HepG2 (cell line): Measurements from ENCODE around the gene PARD3. TPM values are rescaled to one million over a fixed set of nuclear protein-coding genes. Genes with fewer than 3 reads are reported as not detected.

Experiments
- ATAC-seq: fragments of 200-7000 bp; cut with Tn5 transposase; 3 replicates; pipeline ENCODE4 v1.9.1; 2020; ENCODE audit warnings: mild to moderate bottlenecking, moderate library complexity
- Bru-seq: library from RNA; stranded (reverse); fragments of 400-500 nt; gene quantifications from one replicate; lab custom pipeline; 2021; lab: Mats Ljungman, UMichigan
- BruChase-seq, 2 experiments: library from RNA; stranded (reverse); fragments of 400-500 nt; gene quantifications; one replicate each; lab custom pipeline; 2021; lab: Mats Ljungman, UMichigan
- BruUV-seq: library from RNA; stranded (reverse); fragments of 400-500 nt; replicated peaks from 2 replicates; lab custom pipeline; 2021; lab: Mats Ljungman, UMichigan
- CTCF ChIA-PET: fragments of 300-600 bp; formaldehyde crosslinking; extraction: SDS; loops from one replicate; lab custom pipeline; 2021; ENCODE audit warnings: low total read pairs, inconsistent platforms, low intra/inter-chr PET ratio; lab: Yijun Ruan, JAX
- POLR2A ChIA-PET: fragments of 350-600 bp; sonication (Branson Sonifier 250); formaldehyde crosslinking; loops from one replicate; lab custom pipeline; 2020; ENCODE audit warnings: antibody characterized with exemption, inconsistent platforms; lab: Yijun Ruan, JAX
- DNase-seq: peaks from one replicate; pipeline ENCODE4 v3.0.0-alpha.2; 2015; ENCODE audit warnings: low spot score
- FAIRE-seq: peaks from 3 replicates; lab custom pipeline; 2011; peaks lifted over from hg19 to GRCh38; lab: Jason Lieb, UNC
- H2AFZ ChIP-seq: one replicate; pipeline ENCODE4 v1.6.1; 2011; ENCODE audit warnings: low read length, inconsistent platforms
- H3K27ac ChIP-seq: fragments of 300-600 bp; 3 replicates; pipeline ENCODE4 v1.8.0; 2011; ENCODE audit warnings: mixed run types, mild to moderate bottlenecking, mixed read lengths, low read length, inconsistent platforms; ENCODE audit not compliant: insufficient read depth; ENCODE audit errors: extremely low read length
- H3K27me3 ChIP-seq, 2 experiments: fragments of 200-600 bp in 1 of 2; 2 replicates in 1 of 2; 3 replicates in 1 of 2; pipeline versions ENCODE4 v1.6.0 to v1.8.0; 2011; ENCODE audit warnings: low read length in 2 of 2, mild to moderate bottlenecking in 2 of 2, moderate library complexity in 2 of 2, inconsistent platforms in 1 of 2; ENCODE audit not compliant: insufficient read depth in 2 of 2, control insufficient read depth in 1 of 2
- H3K36me3 ChIP-seq, 2 experiments: fragments of 200-600 bp in 1 of 2; replicated peaks in 1 of 2; 2 replicates in 1 of 2; 3 replicates in 1 of 2; pipeline versions ENCODE4 v1.5.1 to v1.8.0; 2011; ENCODE audit warnings: low read length in 2 of 2, inconsistent platforms in 1 of 2; ENCODE audit not compliant: insufficient read depth in 2 of 2, control insufficient read depth in 1 of 2
- H3K4me1 ChIP-seq: 2 replicates; pipeline ENCODE4 v1.5.1; 2012; ENCODE audit warnings: low read length, inconsistent platforms; ENCODE audit not compliant: insufficient read depth
- H3K4me2 ChIP-seq: 2 replicates; pipeline ENCODE4 v1.6.0; 2011; ENCODE audit warnings: low read depth, low read length, inconsistent platforms
- H3K4me3 ChIP-seq, 3 experiments: fragments of 200-600 bp in 1 of 3; sonication (generic), shearing (Covaris generic) in 1 of 3; replicated peaks in 1 of 3; 2 replicates each; pipeline ENCODE4 v1.5.1; 2011 to 2016; ENCODE audit warnings: low read length in 3 of 3, inconsistent platforms in 2 of 3, low read depth in 2 of 3, mild to moderate bottlenecking in 2 of 3, control low read depth in 1 of 3, mixed read lengths in 1 of 3; ENCODE audit not compliant: insufficient read depth in 1 of 3
- H3K79me2 ChIP-seq: one replicate; pipeline ENCODE4 v1.6.1; 2011; ENCODE audit warnings: low read length, inconsistent platforms; ENCODE audit not compliant: insufficient read depth
- H3K9ac ChIP-seq: 2 replicates; pipeline ENCODE4 v1.6.0; 2011; ENCODE audit warnings: mild to moderate bottlenecking, low read depth, low read length, inconsistent platforms; ENCODE audit not compliant: insufficient read depth
- H3K9me3 ChIP-seq: 2 replicates; pipeline ENCODE4 v1.5.1; 2012; ENCODE audit warnings: mild to moderate bottlenecking, low read length
- H4K20me1 ChIP-seq: 2 replicates; pipeline ENCODE4 v1.6.0; 2011; ENCODE audit warnings: inconsistent platforms, mild to moderate bottlenecking, low read length, moderate library complexity; ENCODE audit not compliant: insufficient read depth
- GZF1 ChIP-seq: sonication (generic); formaldehyde crosslinking; IDR thresholded peaks from 2 replicates; pipeline ENCODE4 v1.5.1; 2020; ENCODE audit warnings: mild to moderate bottlenecking, missing genetic modification reagents
- HINFP ChIP-seq: sonication (generic); formaldehyde crosslinking; IDR thresholded peaks from 2 replicates; pipeline ENCODE4 v1.4.0; 2020; ENCODE audit warnings: low read depth, mild to moderate bottlenecking, missing genetic modification reagents
- JUN ChIP-seq: sonication (generic); formaldehyde crosslinking; IDR thresholded peaks from 2 replicates; pipeline ENCODE4 v1.4.0; 2020; ENCODE audit warnings: mild to moderate bottlenecking, missing genetic modification reagents
- KDM2A ChIP-seq: sonication (generic); formaldehyde crosslinking; IDR thresholded peaks from 2 replicates; pipeline ENCODE4 v1.4.0; 2020; ENCODE audit warnings: low read depth, missing genetic modification reagents, borderline replicate concordance
- KLF6 ChIP-seq: IDR thresholded peaks from 2 replicates; pipeline ENCODE4 v1.8.0; 2016; ENCODE audit warnings: missing biosample characterization, missing genetic modification reagents
- POLR2AphosphoS5 ChIP-seq: IDR thresholded peaks from 2 replicates; pipeline ENCODE4 v1.6.1; 2012; ENCODE audit warnings: low read depth, low read length
- RFXANK ChIP-seq: IDR thresholded peaks from 2 replicates; pipeline ENCODE4 v1.6.1; 2016
- ZNF567 ChIP-seq: sonication (generic); formaldehyde crosslinking; IDR thresholded peaks from 2 replicates; pipeline ENCODE4 v1.8.1; 2023; ENCODE audit warnings: mild to moderate bottlenecking, missing genetic modification reagents, borderline replicate concordance
- ZNF703 ChIP-seq: sonication (generic); formaldehyde crosslinking; IDR thresholded peaks from 2 replicates; pipeline ENCODE4 v1.5.1; 2020; ENCODE audit warnings: missing genetic modification reagents, mild to moderate bottlenecking, moderate library complexity, borderline replicate concordance
- ZNF740 ChIP-seq: sonication (generic); formaldehyde crosslinking; IDR thresholded peaks from 2 replicates; pipeline ENCODE4 v1.4.0; 2020; ENCODE audit warnings: missing genetic modification reagents
- ZNF746 ChIP-seq: sonication (generic); formaldehyde crosslinking; IDR thresholded peaks from 2 replicates; pipeline ENCODE4 v1.8.0; 2022; ENCODE audit warnings: mild to moderate bottlenecking, missing genetic modification reagents
- ZNF878 ChIP-seq: sonication (generic); formaldehyde crosslinking; IDR thresholded peaks from 2 replicates; pipeline ENCODE4 v1.8.1; 2023; ENCODE audit warnings: mild to moderate bottlenecking, missing genetic modification reagents, moderate library complexity
- WGBS: methylation state at CpG from one replicate; pipeline ENCODE4 v1.1.6; 2017; ENCODE audit warnings: low lambda C conversion rate; 5-methylcytosine and 5-hydroxymethylcytosine counted together
- in situ Hi-C: cut with HindIII; loops from 2 replicates; pipeline ENCODE4 v1.10.0; 2017; ENCODE audit warnings: low pct_unique_long_range_greater_than_20kb; ENCODE audit not compliant: extremely low pct_ligation_motif_present
- intact Hi-C: fragments of 100-400 bp; cut with micrococcal nuclease; formaldehyde crosslinking; loops from one replicate; pipeline ENCODE4 v1.10.0; 2022; ENCODE audit not compliant: unreplicated experiment
- long read RNA-seq, 2 experiments: library from RNA in 1 of 2; library from polyadenylated mRNA in 1 of 2; stranded (forward) in 1 of 2; unstranded in 1 of 2; transcript quantifications; one replicate each; pipeline ENCODE4 v2.0.0, GENCODE V29; 2019 to 2022
- polyA minus RNA-seq, 3 experiments: library from RNA; depleted of rRNA, polyadenylated mRNA; stranded (reverse); fragments of >200 nt; gene quantifications; 2 replicates each; pipeline ENCODE4 v1.2.3, GENCODE V29; 2011; ENCODE audit warnings: low replicate concordance in 1 of 3
- polyA plus RNA-seq, 8 experiments: library from polyadenylated mRNA; depleted of rRNA in 3 of 8; stranded (reverse) in 7 of 8; unstranded in 1 of 8; fragments of >200 nt; fragmentation: Illumina TruSeq in 4 of 8; extraction: Trizol in 4 of 8; gene quantifications; 2 replicates each; pipeline versions ENCODE4 v1.2.1 to v1.2.3, GENCODE V29; 2011 to 2016; ENCODE audit warnings: low read depth in 4 of 8, missing spikeins in 1 of 8, mixed read lengths in 1 of 8; ENCODE audit not compliant: insufficient read depth in 1 of 8
- total RNA-seq, 5 experiments: library from RNA; depleted of rRNA; stranded (reverse); fragments of >200 nt; fragmentation: Illumina TruSeq; extraction: Trizol; gene quantifications; 2 replicates each; pipeline ENCODE4 v1.2.3, GENCODE V29; 2016; ENCODE audit warnings: low read depth in 1 of 5
- TF ChIP-seq, protein P1 (sequence below): IDR thresholded peaks from 2 replicates; pipeline ENCODE4 v1.6.1; 2012; ENCODE audit warnings: low read depth, low read length, improper control_type of control experiment
- TF ChIP-seq, protein P2 (sequence below): IDR thresholded peaks from 2 replicates; pipeline ENCODE4 v1.6.1; 2016; ENCODE audit warnings: low read depth, borderline replicate concordance

PARD3 gene
- total RNA-seq (2016; rRNA removed; fragmentation: Illumina TruSeq; extraction: Trizol) (60.0 and 67.5 TPM in 2 replicates), polyA plus RNA-seq (2011; rRNA removed) (37.5 and 40.9 TPM in 2 replicates), polyA minus RNA-seq (2011; rRNA and poly(A)+ RNA removed; ENCODE audit: low replicate concordance) (26.7 and 51.8 TPM in 2 replicates), Bru-seq, nascent RNA (percentile 87 among the genes with signal in this experiment), BruChase-seq, experiment 1, labeled RNA remaining after a 6-hour chase (percentile 79 among the genes with signal in this experiment), BruChase-seq, experiment 2, labeled RNA remaining after a 2-hour chase (percentile 83 among the genes with signal in this experiment)
- 20.8 and 27.4 TPM in 2 replicates for total RNA-seq (2016; cell fraction: cytosol; rRNA removed; fragmentation: Illumina TruSeq; extraction: Trizol; ENCODE audit: low read depth)
- total RNA-seq (2016; cell fraction: insoluble cytoplasmic fraction; rRNA removed; fragmentation: Illumina TruSeq; extraction: Trizol), result 57.8 and 62.9 TPM in 2 replicates
- 40.7 and 46.4 TPM in 2 replicates for total RNA-seq (2016; cell fraction: membrane; rRNA removed; fragmentation: Illumina TruSeq; extraction: Trizol)
- total RNA-seq (2016; cell fraction: nucleus; rRNA removed; fragmentation: Illumina TruSeq; extraction: Trizol), result 55.2 and 61.4 TPM in 2 replicates
- 27.2 and 36.6 TPM in 2 replicates for polyA plus RNA-seq (2011; cell fraction: cytosol; rRNA removed)
- 20.7 and 21.3 TPM in 2 replicates for polyA plus RNA-seq (2011; cell fraction: nucleus; rRNA removed)
- polyA plus RNA-seq (2012), result 42.8 and 43.8 TPM in 2 replicates
- polyA plus RNA-seq (2016; cell fraction: cytosol; fragmentation: Illumina TruSeq; extraction: Trizol; ENCODE audit: low read depth), result 4.9 and 5.9 TPM in 2 replicates
- polyA plus RNA-seq (2016; cell fraction: insoluble cytoplasmic fraction; fragmentation: Illumina TruSeq; extraction: Trizol; ENCODE audit: low read depth), result 56.4 and 57.9 TPM in 2 replicates
- 15.4 and 16.9 TPM in 2 replicates for polyA plus RNA-seq (2016; cell fraction: membrane; fragmentation: Illumina TruSeq; extraction: Trizol; ENCODE audit: low read depth)
- 37.3 and 39.6 TPM in 2 replicates for polyA plus RNA-seq (2016; cell fraction: nucleus; fragmentation: Illumina TruSeq; extraction: Trizol; ENCODE audit: insufficient read depth, low read depth)
- polyA minus RNA-seq (2011; cell fraction: cytosol; rRNA and poly(A)+ RNA removed), result 41.1 and 45.4 TPM in 2 replicates
- polyA minus RNA-seq (2011; cell fraction: nucleus; rRNA and poly(A)+ RNA removed), result 106 and 138 TPM in 2 replicates
- long read RNA-seq, experiment 1, partial matches to known transcripts, result 5 of 10 reads
- long read RNA-seq, experiment 1, other reads (novel, unspliced or antisense), result 5 of 10 reads
- long read RNA-seq, experiment 2, full-length matches to known transcripts, result 15 of 146 reads
- long read RNA-seq, experiment 2, partial matches to known transcripts, result 43 of 146 reads
- long read RNA-seq, experiment 2, other reads (novel, unspliced or antisense), result 88 of 146 reads

GRCh38 chr10:34815185-34816084 is at the start of gene PARD3:
Gene PARD3 (minus strand): TSS chr10:34815296. CDS start chr10:34814995, 301 bp downstream.
- H3K4me1 ChIP-seq, result peaks cover 56% of the 10 kb centered on the region
- H3K36me3 ChIP-seq, result no peaks in the 10 kb centered on the region; a peak in 1 of 5 replicates
- FAIRE-seq (no peak), ATAC-seq (peak; percentile 75), DNase-seq (peak; percentile 38)
- WGBS, result 1% methylated on average over 26 of the region's 82 CpGs
- H3K9ac ChIP-seq, result peak within 1 kb of the TSS; percentile 91
- POLR2A ChIA-PET, result interaction anchor here (1.3 to 1.8 kb wide), 3 partner anchors 9 to 77 kb away, joined by 3 to 5 read pairs (median 4); no protein-coding TSS in a partner anchor
- H3K27me3 ChIP-seq, result no peaks in the 10 kb centered on the region
- intact Hi-C loops (no loop called here), in situ Hi-C loops (no loop called here)
- H3K4me3 ChIP-seq, result peak within 1 kb of the TSS; percentile 74 to 93 (median 85)
- peaks cover 33% of the 10 kb centered on the region for H4K20me1 ChIP-seq
- CTCF ChIA-PET, result no interaction called here
- no peaks in the 10 kb centered on the region for H3K9me3 ChIP-seq
- peak within 1 kb of the TSS; percentile 87 for H3K27ac ChIP-seq
- H2AFZ ChIP-seq, result peak within 1 kb of the TSS; percentile 50
- peaks cover 40% of the 10 kb centered on the region for H3K79me2 ChIP-seq
- BruUV-seq, result no TSS peak
- H3K4me2 ChIP-seq, result peak within 1 kb of the TSS; percentile 97
- no peak for TF ChIP-seq ZNF567 (CRISPR knock-in tag)
- TF ChIP-seq KDM2A, result no peak
- no peak for TF ChIP-seq ZNF703
- TF ChIP-seq ZNF746 (CRISPR knock-in tag), result peak; percentile 75; the same call in 1 of the 2 replicates
- TF ChIP-seq GZF1 (CRISPR knock-in tag), result no peak
- TF ChIP-seq, protein P1, sequence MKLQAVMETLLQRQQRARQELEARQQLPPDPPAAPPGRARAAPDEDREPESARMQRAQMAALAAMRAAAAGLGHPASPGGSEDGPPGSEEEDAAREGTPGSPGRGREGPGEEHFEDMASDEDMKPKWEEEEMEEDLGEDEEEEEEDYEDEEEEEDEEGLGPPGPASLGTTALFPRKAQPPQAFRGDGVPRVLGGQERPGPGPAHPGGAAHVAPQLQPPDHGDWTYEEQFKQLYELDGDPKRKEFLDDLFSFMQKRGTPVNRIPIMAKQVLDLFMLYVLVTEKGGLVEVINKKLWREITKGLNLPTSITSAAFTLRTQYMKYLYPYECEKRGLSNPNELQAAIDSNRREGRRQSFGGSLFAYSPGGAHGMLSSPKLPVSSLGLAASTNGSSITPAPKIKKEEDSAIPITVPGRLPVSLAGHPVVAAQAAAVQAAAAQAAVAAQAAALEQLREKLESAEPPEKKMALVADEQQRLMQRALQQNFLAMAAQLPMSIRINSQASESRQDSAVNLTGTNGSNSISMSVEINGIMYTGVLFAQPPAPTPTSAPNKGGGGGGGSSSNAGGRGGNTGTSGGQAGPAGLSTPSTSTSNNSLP, result no peak
- no peak for TF ChIP-seq JUN (CRISPR knock-in tag)
- no peak for TF ChIP-seq HINFP (CRISPR knock-in tag)
- TF ChIP-seq ZNF878 (CRISPR knock-in tag), result 0 out of 2 replicates have a peak, but pooled peaks have one; percentile 25
- TF ChIP-seq RFXANK (CRISPR knock-in tag), result no peak
- no peak for TF ChIP-seq POLR2AphosphoS5
- TF ChIP-seq KLF6 (CRISPR knock-in tag), result no peak
- TF ChIP-seq, protein P2, sequence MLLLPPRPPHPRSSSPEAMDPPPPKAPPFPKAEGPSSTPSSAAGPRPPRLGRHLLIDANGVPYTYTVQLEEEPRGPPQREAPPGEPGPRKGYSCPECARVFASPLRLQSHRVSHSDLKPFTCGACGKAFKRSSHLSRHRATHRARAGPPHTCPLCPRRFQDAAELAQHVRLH (CRISPR knock-in tag), result no peak
- TF ChIP-seq ZNF740 (CRISPR knock-in tag), result no peak
